ENCODE results near the gene SPZ1. TPM values are rescaled to one million over a fixed set of nuclear protein-coding genes. Genes with fewer than 3 reads are reported as not detected.
A peak's percentile ranks its signal among the peaks of the same experiment; 100 is the strongest.
"Not testable (repeated sequence)": the region's sequence is repeated elsewhere in the genome, so short reads cannot be mapped to it uniquely, and the experiment has no call there.

SPZ1 gene
- total and polyA plus RNA-seq, 10 of the 15 experiments (the other 5 are each of a cell fraction or from before 2014, with no cell fraction given) = not detected

DNA sequence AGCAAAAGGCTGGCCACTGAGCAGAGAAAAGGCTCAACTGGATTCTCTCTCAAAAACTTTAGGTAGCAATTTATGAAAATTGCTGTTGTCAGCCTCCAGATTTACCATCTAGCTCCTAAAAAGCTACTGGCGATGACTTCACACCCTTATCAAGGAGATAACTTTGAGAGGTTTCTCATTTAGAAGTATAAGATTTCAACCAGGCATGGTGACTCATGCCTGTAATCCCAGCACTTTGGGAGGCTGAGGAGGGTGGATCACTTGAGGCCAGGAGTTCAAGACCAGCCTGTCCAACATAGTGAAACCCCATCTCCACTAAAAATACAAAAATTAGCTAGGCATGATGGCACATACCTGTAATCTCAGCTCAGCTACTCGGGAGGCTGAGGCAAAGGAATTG lies 49.3 kb upstream of the SPZ1 start:
- 80% methylated on average over 2 of the region's 2 CpGs for WGBS (ENCODE audit: insufficient coverage, insufficient replicate concordance, low lambda C conversion rate, missing lambda C conversion rate)
- ChIA-PET POLR2A (interaction anchor here (0.7 kb wide), 1 partner anchor 123 kb away, joined by 3 read pairs; no protein-coding TSS in a partner anchor), CTCF (interaction anchor here (11.5 kb wide), 1 partner anchor 178 kb away, joined by 168 read pairs; no protein-coding TSS in a partner anchor), SMC1A (ENCODE audit: uncharacterized antibody, unreplicated experiment) (interaction anchor here (2.4 kb wide), 2 partner anchors 13 to 178 kb away, joined by 5 to 9 read pairs; no protein-coding TSS in a partner anchor), RAD21 (ENCODE audit: unreplicated experiment) (interaction anchor here (0.6 to 9.5 kb wide), 4 partner anchors 14 to 179 kb away, joined by 3 to 114 read pairs (median 4); partner anchors contain the start of gene SERINC5)
- in situ Hi-C loops (cut with MboI); H3K27ac ChIP-seq (ENCODE audit: control insufficient read depth, insufficient read depth); DNase-seq (ENCODE audit: low read depth, low spot score); H3K9ac ChIP-seq (ENCODE audit: control insufficient read depth, insufficient read depth, low read length); H3K4me3 ChIP-seq; BruUV-seq (replicated peaks); H3K9me3 ChIP-seq (replicated peaks; ENCODE audit: control insufficient read depth, insufficient read depth, low read length); H3K4me1 ChIP-seq (ENCODE audit: control insufficient read depth, insufficient read depth, low read length); H3K27me3 ChIP-seq (replicated peaks in 1 of 2; ENCODE audit: control insufficient read depth in 2 of 2, insufficient read depth in 2 of 2, low read length in 1 of 2); H2AFZ ChIP-seq (ENCODE audit: control insufficient read depth, low read depth, low read length); H3K36me3 ChIP-seq (ENCODE audit: control insufficient read depth in 2 of 2, insufficient read depth in 2 of 2, low read length in 1 of 2); intact Hi-C loops (cut with micrococcal nuclease; ENCODE audit: unreplicated experiment); ATAC-seq; H4K20me1 ChIP-seq (ENCODE audit: control insufficient read depth, insufficient read depth); FAIRE-seq; H3K4me2 ChIP-seq (ENCODE audit: control insufficient read depth, insufficient read depth); H3K79me2 ChIP-seq (ENCODE audit: control insufficient read depth, insufficient read depth, low read length): not testable (repeated sequence)

DNA sequence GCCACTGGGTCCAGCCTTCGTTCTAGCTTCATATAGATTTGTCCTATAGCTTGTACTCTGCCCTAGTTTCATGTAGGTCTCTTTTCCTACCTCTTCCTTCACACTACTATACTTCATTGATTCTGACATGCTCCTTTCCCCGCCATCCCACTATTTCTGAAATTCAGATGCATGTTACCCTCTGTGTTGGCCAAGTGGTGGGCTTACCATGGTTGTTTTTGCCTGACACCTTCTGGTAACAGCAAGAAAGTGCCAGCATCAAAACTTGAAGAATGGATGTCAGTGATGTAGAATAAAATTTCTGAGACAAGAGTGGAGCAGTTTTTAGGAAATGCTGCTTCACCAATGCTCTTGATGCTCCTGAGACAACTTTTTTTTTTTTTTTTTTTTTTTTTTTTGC lies 44.5 kb upstream of the SPZ1 start:
- ATAC-seq = peak; percentile 80
- no peaks in the 10 kb centered on the region for H4K20me1 ChIP-seq (ENCODE audit: control insufficient read depth, insufficient read depth)
- H3K4me3 ChIP-seq = no peak overlapping the region
- WGBS (ENCODE audit: insufficient coverage, insufficient replicate concordance, low lambda C conversion rate, missing lambda C conversion rate) = 21% methylated on average over 2 of the region's 2 CpGs
- ChIA-PET RAD21 (ENCODE audit: unreplicated experiment) (interaction anchor here (0.8 to 9.5 kb wide), 12 partner anchors 14 to 192 kb away, joined by 3 to 114 read pairs (median 4); partner anchors contain the start of gene SERINC5), POLR2A (interaction anchor here (1.0 to 1.5 kb wide), 2 partner anchors 18 to 184 kb away, joined by 3 to 8 read pairs; no protein-coding TSS in a partner anchor), CTCF (interaction anchor here (0.6 to 11.5 kb wide), 19 partner anchors 9 to 981 kb away, joined by 3 to 168 read pairs (median 4); no protein-coding TSS in a partner anchor), SMC1A (ENCODE audit: uncharacterized antibody, unreplicated experiment) (interaction anchor here (0.7 to 9.2 kb wide), 14 partner anchors 14 to 185 kb away, joined by 3 to 89 read pairs (median 4); no protein-coding TSS in a partner anchor)
- no peak for DNase-seq (ENCODE audit: low read depth, low spot score)
- no peaks in the 10 kb centered on the region for H3K4me1 ChIP-seq (ENCODE audit: control insufficient read depth, insufficient read depth, low read length)
- no peak overlapping the region for H2AFZ ChIP-seq (ENCODE audit: control insufficient read depth, low read depth, low read length)
- H3K36me3 ChIP-seq (ENCODE audit: control insufficient read depth in 2 of 2, insufficient read depth in 2 of 2, low read length in 1 of 2) = no peaks in the 10 kb centered on the region
- peak; percentile 65 for FAIRE-seq
- H3K9ac ChIP-seq (ENCODE audit: control insufficient read depth, insufficient read depth, low read length) = no peak overlapping the region
- no peaks in the 10 kb centered on the region for H3K79me2 ChIP-seq (ENCODE audit: control insufficient read depth, insufficient read depth, low read length)
- no peak overlapping the region for H3K27ac ChIP-seq (ENCODE audit: control insufficient read depth, insufficient read depth)
- H3K27me3 ChIP-seq (replicated peaks in 1 of 2; ENCODE audit: control insufficient read depth in 2 of 2, insufficient read depth in 2 of 2, low read length in 1 of 2) = no peaks in the 10 kb centered on the region
- intact Hi-C loops (cut with micrococcal nuclease; ENCODE audit: unreplicated experiment) (loop anchor here (1.0 kb wide), 1 partner anchor 184 kb away; no protein-coding TSS in a partner anchor), in situ Hi-C loops (cut with MboI) (no loop called here)
- no peaks in the 10 kb centered on the region for H3K9me3 ChIP-seq (replicated peaks; ENCODE audit: control insufficient read depth, insufficient read depth, low read length)
- H3K4me2 ChIP-seq (ENCODE audit: control insufficient read depth, insufficient read depth) = no peak overlapping the region
- BruUV-seq (replicated peaks) = no TSS peak
- TF ChIP-seq ESRRA (IDR thresholded peaks at IDR 0.05; ENCODE audit: low read length) = no peak
- no peak for TF ChIP-seq IRF3 (IDR thresholded peaks at IDR 0.05)
- no peak for TF ChIP-seq E4F1 (IDR thresholded peaks at IDR 0.05; ENCODE audit: borderline replicate concordance, partially characterized antibody)
- no peak for TF ChIP-seq TAF1 (IDR thresholded peaks at IDR 0.05; ENCODE audit: borderline replicate concordance, low read depth, low read length)
- no peak for TF ChIP-seq GATAD2B (conservative IDR thresholded peaks at IDR 0.05; ENCODE audit: low read depth)
- TF ChIP-seq ATF2 (IDR thresholded peaks at IDR 0.05; ENCODE audit: low read length) = no peak
- TF ChIP-seq SMARCA5 (IDR thresholded peaks at IDR 0.05) = no peak
- TF ChIP-seq, protein P1, sequence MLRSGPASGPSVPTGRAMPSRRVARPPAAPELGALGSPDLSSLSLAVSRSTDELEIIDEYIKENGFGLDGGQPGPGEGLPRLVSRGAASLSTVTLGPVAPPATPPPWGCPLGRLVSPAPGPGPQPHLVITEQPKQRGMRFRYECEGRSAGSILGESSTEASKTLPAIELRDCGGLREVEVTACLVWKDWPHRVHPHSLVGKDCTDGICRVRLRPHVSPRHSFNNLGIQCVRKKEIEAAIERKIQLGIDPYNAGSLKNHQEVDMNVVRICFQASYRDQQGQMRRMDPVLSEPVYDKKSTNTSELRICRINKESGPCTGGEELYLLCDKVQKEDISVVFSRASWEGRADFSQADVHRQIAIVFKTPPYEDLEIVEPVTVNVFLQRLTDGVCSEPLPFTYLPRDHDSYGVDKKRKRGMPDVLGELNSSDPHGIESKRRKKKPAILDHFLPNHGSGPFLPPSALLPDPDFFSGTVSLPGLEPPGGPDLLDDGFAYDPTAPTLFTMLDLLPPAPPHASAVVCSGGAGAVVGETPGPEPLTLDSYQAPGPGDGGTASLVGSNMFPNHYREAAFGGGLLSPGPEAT (IDR thresholded peaks at IDR 0.05; ENCODE audit: low read depth) = no peak
- TF ChIP-seq RFX5 (IDR thresholded peaks at IDR 0.05; ENCODE audit: low read depth, low read length) = no peak

Measured in GM12878 (cell line).